SU-DHL-6 (cell line): ENCODE results near the gene PDE4D.

Source experiments
- EZH2phosphoT487 ChIP-seq: fragments of 200-600 bp; sonication (generic), shearing (Covaris generic); conservative IDR thresholded peaks from 2 replicates; pipeline ENCODE4 v1.6.1; 2018; ENCODE audit warnings: mild to moderate bottlenecking, antibody characterized with exemption, low read length, moderate library complexity, mixed read lengths
- TF ChIP-seq, protein P1 (sequence below): fragments of 200-600 bp; sonication (generic); IDR thresholded peaks from one replicate; pipeline ENCODE4 v1.5.1; 2017; ENCODE audit warnings: antibody characterized with exemption, mild to moderate bottlenecking, low read length, moderate library complexity; ENCODE audit not compliant: insufficient read depth, poor library complexity, severe bottlenecking

DNA sequence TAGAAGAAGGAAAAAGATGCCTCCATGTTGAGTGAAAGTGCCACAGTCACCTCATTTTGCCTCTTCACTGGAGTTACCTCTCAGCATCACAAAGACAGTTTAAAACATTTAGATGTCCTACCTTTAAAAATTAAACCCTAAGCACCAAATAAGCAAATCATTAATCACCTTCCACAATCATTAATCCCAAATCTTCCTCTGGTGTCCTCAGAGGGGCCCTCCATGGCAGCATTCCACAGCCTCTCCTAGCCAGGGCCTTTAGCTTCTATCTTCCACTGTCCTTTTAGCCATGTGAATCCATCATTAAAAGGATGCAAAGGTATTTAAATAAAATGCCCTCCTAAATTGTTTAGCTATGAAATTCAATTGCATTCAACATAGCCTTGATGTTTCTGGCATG, 310.8 kb downstream of the PDE4D start:
- TF ChIP-seq, protein P1, sequence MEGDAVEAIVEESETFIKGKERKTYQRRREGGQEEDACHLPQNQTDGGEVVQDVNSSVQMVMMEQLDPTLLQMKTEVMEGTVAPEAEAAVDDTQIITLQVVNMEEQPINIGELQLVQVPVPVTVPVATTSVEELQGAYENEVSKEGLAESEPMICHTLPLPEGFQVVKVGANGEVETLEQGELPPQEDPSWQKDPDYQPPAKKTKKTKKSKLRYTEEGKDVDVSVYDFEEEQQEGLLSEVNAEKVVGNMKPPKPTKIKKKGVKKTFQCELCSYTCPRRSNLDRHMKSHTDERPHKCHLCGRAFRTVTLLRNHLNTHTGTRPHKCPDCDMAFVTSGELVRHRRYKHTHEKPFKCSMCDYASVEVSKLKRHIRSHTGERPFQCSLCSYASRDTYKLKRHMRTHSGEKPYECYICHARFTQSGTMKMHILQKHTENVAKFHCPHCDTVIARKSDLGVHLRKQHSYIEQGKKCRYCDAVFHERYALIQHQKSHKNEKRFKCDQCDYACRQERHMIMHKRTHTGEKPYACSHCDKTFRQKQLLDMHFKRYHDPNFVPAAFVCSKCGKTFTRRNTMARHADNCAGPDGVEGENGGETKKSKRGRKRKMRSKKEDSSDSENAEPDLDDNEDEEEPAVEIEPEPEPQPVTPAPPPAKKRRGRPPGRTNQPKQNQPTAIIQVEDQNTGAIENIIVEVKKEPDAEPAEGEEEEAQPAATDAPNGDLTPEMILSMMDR: no peak
- no peak for TF ChIP-seq EZH2phosphoT487
